A673 (cell line): ENCODE measurements around the gene ADCY3. TPM values are rescaled to one million over a fixed set of nuclear protein-coding genes. Genes with fewer than 3 reads are reported as not detected.

Source experiments
- BruUV-seq: library from RNA; stranded (reverse); fragments of 400-500 nt; replicated peaks from 2 replicates; lab custom pipeline; 2021; lab: Mats Ljungman, UMichigan
- CTCF ChIA-PET: fragments of 300-600 bp; sonication (Branson Sonifier 250); formaldehyde crosslinking; loops from one replicate; lab custom pipeline; 2022; ENCODE audit warnings: antibody characterized with exemption; lab: Charles Lee
- POLR2A ChIA-PET: fragments of 300-600 bp; sonication (Branson Sonifier 250); formaldehyde crosslinking; loops from one replicate; lab custom pipeline; 2022; ENCODE audit warnings: antibody characterized with exemption; ENCODE audit not compliant: low non-redundant PET; lab: Charles Lee
- DNase-seq: peaks from one replicate; pipeline ENCODE4 v3.0.0-alpha.2; 2015; ENCODE audit warnings: low spot score
- H3K27ac ChIP-seq: fragments of 200-600 bp; sonication (generic); 2 replicates; pipeline ENCODE4 v1.5.1; 2016; ENCODE audit warnings: mixed run types, low read depth, mild to moderate bottlenecking, mixed read lengths, antibody characterized with exemption, low read length; ENCODE audit not compliant: poor library complexity, severe bottlenecking
- H3K27me3 ChIP-seq: fragments of 200-600 bp; sonication (generic); replicated peaks from 2 replicates; pipeline ENCODE4 v1.6.1; 2017; ENCODE audit warnings: mixed run types, low read depth, mild to moderate bottlenecking, mixed read lengths, antibody characterized with exemption, low read length; ENCODE audit not compliant: insufficient read depth, poor library complexity
- H3K36me3 ChIP-seq: fragments of 200-600 bp; sonication (generic); 2 replicates; pipeline ENCODE4 v1.6.1; 2016; ENCODE audit warnings: mixed run types, mild to moderate bottlenecking, mixed read lengths, antibody characterized with exemption, low read length; ENCODE audit not compliant: insufficient read depth, poor library complexity, severe bottlenecking
- H3K4me1 ChIP-seq: fragments of 200-600 bp; sonication (generic); 2 replicates; pipeline ENCODE4 v1.6.1; 2017; ENCODE audit warnings: mixed run types, mild to moderate bottlenecking, mixed read lengths, antibody characterized with exemption, low read length; ENCODE audit not compliant: insufficient read depth, poor library complexity, severe bottlenecking
- H3K4me3 ChIP-seq: fragments of 200-600 bp; sonication (generic); 2 replicates; pipeline ENCODE4 v1.5.1; 2016; ENCODE audit warnings: low read depth, mixed run types, mild to moderate bottlenecking, mixed read lengths, low read length; ENCODE audit not compliant: poor library complexity, severe bottlenecking
- H3K9me3 ChIP-seq: fragments of 200-600 bp; sonication (generic); 2 replicates; pipeline ENCODE4 v1.6.1; 2016; ENCODE audit warnings: mixed run types, low read depth, mild to moderate bottlenecking, mixed read lengths, antibody characterized with exemption, low read length; ENCODE audit not compliant: poor library complexity, severe bottlenecking
- EZH2 ChIP-seq: fragments of 200-600 bp; sonication (generic); IDR thresholded peaks from 2 replicates; pipeline ENCODE4 v1.6.1; 2017; ENCODE audit warnings: borderline replicate concordance, low read depth, mild to moderate bottlenecking, mixed read lengths, antibody characterized with exemption, low read length; ENCODE audit not compliant: poor library complexity, severe bottlenecking
- intact Hi-C: fragments of 100-400 bp; cut with micrococcal nuclease; formaldehyde crosslinking; loops from one replicate; pipeline ENCODE4 v1.10.0; 2022; ENCODE audit not compliant: unreplicated experiment
- total RNA-seq: library from RNA; stranded (reverse); gene quantifications from 2 replicates; pipeline ENCODE4 v1.2.3, GENCODE V29; 2021
- TF ChIP-seq, protein P1 (sequence below): fragments of 300-800, 200-600 bp; sonication (generic); conservative IDR thresholded peaks from 2 replicates; pipeline ENCODE4 v1.5.1; 2017; ENCODE audit warnings: low read depth, mild to moderate bottlenecking, antibody characterized with exemption, low read length, moderate library complexity, mixed read lengths

Gene ADCY3
- total RNA-seq, 1 experiment from 2014 or later: 42.2 TPM

DNA sequence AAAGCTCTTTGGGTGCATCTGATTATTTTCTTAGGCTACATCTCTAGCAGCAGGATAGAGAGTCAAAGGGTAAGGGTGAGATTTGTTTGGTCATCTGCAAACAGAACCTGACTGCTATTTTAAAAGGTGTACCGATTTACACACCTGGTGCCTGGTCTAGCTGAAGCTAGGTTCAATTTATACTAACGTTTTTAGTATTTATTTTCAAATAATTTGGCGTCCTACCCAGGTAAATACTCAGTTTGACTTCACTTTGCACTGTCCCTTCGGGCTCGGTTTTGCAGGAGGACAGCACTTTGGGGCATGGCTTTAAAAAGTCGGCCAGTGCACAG lies 127.5 kb downstream of the ADCY3 start:
- Histone ChIP-seq H3K27ac (peak overlapping the region; percentile 99), H3K4me3 (peak overlapping the region; percentile 92), H3K9me3 (no peaks in the 10 kb centered on the region), H3K27me3 (no peaks in the 10 kb centered on the region), H3K4me1 (peaks cover 23% of the 10 kb centered on the region), H3K36me3 (peaks cover 23% of the 10 kb centered on the region)
- CTCF ChIA-PET: no interaction called here
- POLR2A ChIA-PET: interaction anchor here (0.6 kb wide), 1 partner anchor 69 kb away, joined by 4 read pairs; no protein-coding TSS in a partner anchor
- TF ChIP-seq EZH2: no peak
- TF ChIP-seq, protein P1, sequence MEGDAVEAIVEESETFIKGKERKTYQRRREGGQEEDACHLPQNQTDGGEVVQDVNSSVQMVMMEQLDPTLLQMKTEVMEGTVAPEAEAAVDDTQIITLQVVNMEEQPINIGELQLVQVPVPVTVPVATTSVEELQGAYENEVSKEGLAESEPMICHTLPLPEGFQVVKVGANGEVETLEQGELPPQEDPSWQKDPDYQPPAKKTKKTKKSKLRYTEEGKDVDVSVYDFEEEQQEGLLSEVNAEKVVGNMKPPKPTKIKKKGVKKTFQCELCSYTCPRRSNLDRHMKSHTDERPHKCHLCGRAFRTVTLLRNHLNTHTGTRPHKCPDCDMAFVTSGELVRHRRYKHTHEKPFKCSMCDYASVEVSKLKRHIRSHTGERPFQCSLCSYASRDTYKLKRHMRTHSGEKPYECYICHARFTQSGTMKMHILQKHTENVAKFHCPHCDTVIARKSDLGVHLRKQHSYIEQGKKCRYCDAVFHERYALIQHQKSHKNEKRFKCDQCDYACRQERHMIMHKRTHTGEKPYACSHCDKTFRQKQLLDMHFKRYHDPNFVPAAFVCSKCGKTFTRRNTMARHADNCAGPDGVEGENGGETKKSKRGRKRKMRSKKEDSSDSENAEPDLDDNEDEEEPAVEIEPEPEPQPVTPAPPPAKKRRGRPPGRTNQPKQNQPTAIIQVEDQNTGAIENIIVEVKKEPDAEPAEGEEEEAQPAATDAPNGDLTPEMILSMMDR: no peak
- intact Hi-C loops: loop anchor here (2.0 kb wide), 1 partner anchor 302 kb away; the partner anchor contains the start of gene NCOA1
- DNase-seq: no peak
- BruUV-seq: TSS peak; percentile 86

DNA sequence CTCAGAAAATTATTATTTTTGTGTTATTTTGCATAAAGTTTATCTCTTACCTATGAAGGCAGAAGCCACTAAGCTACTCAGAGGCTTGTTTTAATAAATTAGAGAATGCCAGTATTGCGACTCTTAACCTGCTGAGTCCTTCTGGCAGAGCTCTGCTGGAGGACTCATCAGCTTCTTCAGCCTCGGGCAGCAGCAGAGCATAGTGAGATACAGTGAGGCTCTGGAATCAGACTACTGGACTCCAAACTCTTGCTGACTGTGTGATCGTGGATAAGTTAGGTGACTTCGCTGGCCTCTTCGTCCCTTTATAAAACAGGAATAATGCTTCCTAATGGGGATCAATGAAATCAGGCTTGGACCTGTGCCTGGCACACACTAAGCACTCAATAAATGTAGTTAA lies 128.6 kb downstream of the ADCY3 start:
- ChIA-PET POLR2A (interaction anchor here (0.5 kb wide), 1 partner anchor 426 kb away, joined by 11 read pairs; no protein-coding TSS in a partner anchor), CTCF (interaction anchor here (0.6 kb wide), 1 partner anchor 58 kb away, joined by 14 read pairs; no protein-coding TSS in a partner anchor)
- no TSS peak for BruUV-seq
- Histone ChIP-seq H3K4me1 (peaks cover 23% of the 10 kb centered on the region), H3K4me3 (no peak overlapping the region), H3K9me3 (no peaks in the 10 kb centered on the region), H3K36me3 (peaks cover 12% of the 10 kb centered on the region), H3K27me3 (no peaks in the 10 kb centered on the region), H3K27ac (no peak overlapping the region)
- intact Hi-C loops: no loop called here
- TF ChIP-seq, protein P1: no peak
- DNase-seq: no peak

DNA sequence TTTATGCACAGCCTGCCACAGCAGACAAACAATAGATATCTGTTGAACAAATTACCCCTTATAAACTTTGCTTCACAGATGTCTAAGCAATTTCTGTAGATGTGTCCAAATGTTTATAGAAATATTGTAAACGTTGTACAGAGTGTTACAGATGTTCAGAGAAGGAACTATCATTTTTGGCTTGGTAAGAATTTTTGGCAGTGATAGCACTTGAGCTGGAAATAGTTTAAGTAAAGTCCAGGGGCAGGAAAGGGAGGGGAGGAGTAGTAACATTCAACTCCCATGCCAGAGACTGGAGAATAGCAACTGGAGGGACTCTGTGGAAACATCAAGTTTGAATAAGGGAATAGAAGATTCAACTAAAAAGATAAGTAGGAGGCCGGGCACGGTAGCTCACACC lies 131.2 kb downstream of the ADCY3 start:
- H3K27me3 ChIP-seq: no peaks in the 10 kb centered on the region
- BruUV-seq: no TSS peak
- no peak overlapping the region for H3K4me3 ChIP-seq
- intact Hi-C loops: no loop called here
- TF ChIP-seq, protein P1: no peak
- TF ChIP-seq EZH2: no peak
- H3K4me1 ChIP-seq: peaks cover 13% of the 10 kb centered on the region
- DNase-seq: no peak
- no peak overlapping the region for H3K27ac ChIP-seq
- H3K36me3 ChIP-seq: no peaks in the 10 kb centered on the region
- POLR2A ChIA-PET: no interaction called here
- no peaks in the 10 kb centered on the region for H3K9me3 ChIP-seq
- CTCF ChIA-PET: interaction anchor here (0.8 kb wide), 1 partner anchor 176 kb away, joined by 3 read pairs; no protein-coding TSS in a partner anchor
